ENCODE data around the gene TXNDC11.

The TXNDC11 gene

GRCh38 chr16:11738742-11739544 is 3.7 kb downstream of the TXNDC11 start:
- H3K4me1 ChIP-seq (ENCODE audit: control insufficient read depth in 5 of 5, insufficient read depth in 5 of 5, low read length in 5 of 5) = peaks cover 6 to 43% (median 38%) of the 10 kb centered on the region in 5 donors
- no peak overlapping the region for H3K4me3 ChIP-seq (ENCODE audit: low read depth in 1 of 5, low read length in 5 of 5)
- no peak overlapping the region for H3K27ac ChIP-seq (ENCODE audit: low read depth, low read length)
- H3K9me3 ChIP-seq (ENCODE audit: control insufficient read depth in 5 of 5, low read length in 5 of 5) = no peaks in the 10 kb centered on the region
- H3K9ac ChIP-seq (ENCODE audit: low read length in 5 of 5) = no peak overlapping the region
- no peaks in the 10 kb centered on the region for H3K27me3 ChIP-seq (ENCODE audit: control insufficient read depth in 5 of 5, insufficient read depth in 4 of 5, low read length in 5 of 5)
- H3K36me3 ChIP-seq (ENCODE audit: control insufficient read depth in 5 of 5, insufficient read depth in 5 of 5, low read length in 5 of 5) = peaks cover 17 to 33% (median 29%) of the 10 kb centered on the region in 5 donors

- no peak overlapping the region for H3K9ac ChIP-seq (ENCODE audit: low read length in 5 of 5)
- H3K27ac ChIP-seq (ENCODE audit: low read depth, low read length) = no peak overlapping the region
- H3K4me1 ChIP-seq (ENCODE audit: control insufficient read depth in 5 of 5, insufficient read depth in 5 of 5, low read length in 5 of 5) = peaks cover 4 to 34% (median 30%) of the 10 kb centered on the region in 5 donors
- H3K36me3 ChIP-seq (ENCODE audit: control insufficient read depth in 5 of 5, insufficient read depth in 5 of 5, low read length in 5 of 5) = peaks cover 23 to 42% (median 34%) of the 10 kb centered on the region in 5 donors
- no peak overlapping the region for H3K4me3 ChIP-seq (ENCODE audit: low read depth in 1 of 5, low read length in 5 of 5)
- no peaks in the 10 kb centered on the region for H3K9me3 ChIP-seq (ENCODE audit: control insufficient read depth in 5 of 5, low read length in 5 of 5)
- H3K27me3 ChIP-seq (ENCODE audit: control insufficient read depth in 5 of 5, insufficient read depth in 4 of 5, low read length in 5 of 5) = no peaks in the 10 kb centered on the region
These were observed 4.9 kb downstream of the TXNDC11 start for GRCh38 chr16:11737713-11738112.

DNA sequence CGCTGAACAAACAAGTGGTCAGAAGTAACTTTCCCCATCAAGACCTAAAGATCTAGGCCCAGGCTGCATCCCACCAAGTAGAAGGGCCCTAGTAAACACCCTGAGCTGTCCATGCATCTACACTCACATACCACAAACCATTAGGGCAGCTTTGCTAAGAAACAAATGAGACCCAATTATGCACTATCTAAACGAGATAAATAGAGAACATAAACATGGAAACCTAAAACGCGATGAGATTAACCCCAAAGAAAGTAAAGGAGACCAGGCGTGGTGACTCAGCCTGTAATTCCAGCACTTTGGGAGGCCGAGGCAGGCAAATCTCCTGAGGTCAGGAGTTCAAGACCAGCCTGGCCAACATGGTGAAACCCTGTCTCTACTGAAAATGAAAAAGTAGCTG is 5.8 kb downstream of the TXNDC11 start:
- Histone ChIP-seq H3K4me1 (ENCODE audit: control insufficient read depth in 5 of 5, insufficient read depth in 5 of 5, low read length in 5 of 5) (peaks cover 4 to 34% (median 28%) of the 10 kb centered on the region in 5 donors), H3K27ac (ENCODE audit: low read depth, low read length) (no peak overlapping the region), H3K4me3 (ENCODE audit: low read depth in 1 of 5, low read length in 5 of 5) (no peak overlapping the region), H3K27me3 (ENCODE audit: control insufficient read depth in 5 of 5, insufficient read depth in 4 of 5, low read length in 5 of 5) (no peaks in the 10 kb centered on the region), H3K36me3 (ENCODE audit: control insufficient read depth in 5 of 5, insufficient read depth in 5 of 5, low read length in 5 of 5) (peaks cover 31 to 50% (median 40%) of the 10 kb centered on the region in 5 donors), H3K9me3 (ENCODE audit: control insufficient read depth in 5 of 5, low read length in 5 of 5) (no peaks in the 10 kb centered on the region), H3K9ac (ENCODE audit: low read length in 5 of 5) (no peak overlapping the region)

DNA sequence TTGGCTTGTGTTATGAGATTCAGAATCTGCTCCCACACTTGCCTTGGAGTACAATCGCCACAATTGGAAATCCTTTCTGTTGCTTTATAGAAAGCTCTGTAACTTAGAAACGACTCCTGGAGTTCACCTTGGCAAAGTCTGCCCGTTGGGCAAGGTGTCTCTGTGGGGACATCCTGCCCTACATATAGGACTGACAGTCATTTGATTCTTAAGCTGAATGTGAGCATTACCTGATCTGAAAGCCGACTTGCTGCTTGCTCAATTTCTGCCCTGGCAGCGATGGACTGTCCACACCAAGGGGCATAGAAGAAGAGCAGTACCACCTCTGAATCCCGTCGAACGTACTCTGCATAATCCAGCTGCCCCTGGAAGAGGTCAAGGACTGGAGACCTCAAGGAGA is 6.9 kb downstream of the TXNDC11 start:
- Histone ChIP-seq H3K9ac (ENCODE audit: low read length in 5 of 5) (no peak overlapping the region), H3K4me1 (ENCODE audit: control insufficient read depth in 5 of 5, insufficient read depth in 5 of 5, low read length in 5 of 5) (peaks cover 4 to 27% (median 17%) of the 10 kb centered on the region in 5 donors), H3K27ac (ENCODE audit: low read depth, low read length) (no peak overlapping the region), H3K9me3 (ENCODE audit: control insufficient read depth in 5 of 5, low read length in 5 of 5) (no peaks in the 10 kb centered on the region), H3K36me3 (ENCODE audit: control insufficient read depth in 5 of 5, insufficient read depth in 5 of 5, low read length in 5 of 5) (peaks cover 43 to 60% (median 47%) of the 10 kb centered on the region in 5 donors), H3K27me3 (ENCODE audit: control insufficient read depth in 5 of 5, insufficient read depth in 4 of 5, low read length in 5 of 5) (no peaks in the 10 kb centered on the region), H3K4me3 (ENCODE audit: low read depth in 1 of 5, low read length in 5 of 5) (no peak overlapping the region)

- no peak overlapping the region for H3K4me3 ChIP-seq (ENCODE audit: low read depth in 1 of 5, low read length in 5 of 5)
- H3K36me3 ChIP-seq (ENCODE audit: control insufficient read depth in 5 of 5, insufficient read depth in 5 of 5, low read length in 5 of 5) = peaks cover 51 to 69% (median 53%) of the 10 kb centered on the region in 5 donors
- no peak overlapping the region for H3K9ac ChIP-seq (ENCODE audit: low read length in 5 of 5)
- H3K9me3 ChIP-seq (ENCODE audit: control insufficient read depth in 5 of 5, low read length in 5 of 5) = no peaks in the 10 kb centered on the region
- H3K4me1 ChIP-seq (ENCODE audit: control insufficient read depth in 5 of 5, insufficient read depth in 5 of 5, low read length in 5 of 5) = peaks cover 0 to 21% (median 9%) of the 10 kb centered on the region in 5 donors
- H3K27me3 ChIP-seq (ENCODE audit: control insufficient read depth in 5 of 5, insufficient read depth in 4 of 5, low read length in 5 of 5) = no peaks in the 10 kb centered on the region
- no peak overlapping the region for H3K27ac ChIP-seq (ENCODE audit: low read depth, low read length)
These were observed 8.0 kb downstream of the TXNDC11 start for GRCh38 chr16:11734653-11735043.

- Histone ChIP-seq H3K4me1 (ENCODE audit: control insufficient read depth in 5 of 5, insufficient read depth in 5 of 5, low read length in 5 of 5) (peaks cover 0 to 21% (median 7%) of the 10 kb centered on the region in 5 donors), H3K36me3 (ENCODE audit: control insufficient read depth in 5 of 5, insufficient read depth in 5 of 5, low read length in 5 of 5) (peaks cover 51 to 74% (median 54%) of the 10 kb centered on the region in 5 donors), H3K4me3 (ENCODE audit: low read depth in 1 of 5, low read length in 5 of 5) (no peak overlapping the region), H3K27me3 (ENCODE audit: control insufficient read depth in 5 of 5, insufficient read depth in 4 of 5, low read length in 5 of 5) (no peaks in the 10 kb centered on the region), H3K9ac (ENCODE audit: low read length in 5 of 5) (no peak overlapping the region), H3K9me3 (ENCODE audit: control insufficient read depth in 5 of 5, low read length in 5 of 5) (no peaks in the 10 kb centered on the region), H3K27ac (ENCODE audit: low read depth, low read length) (no peak overlapping the region)
These were observed 8.5 kb downstream of the TXNDC11 start for GRCh38 chr16:11734025-11734652.

GRCh38 chr16:11731222-11731621 is 11.4 kb downstream of the TXNDC11 start:
- Histone ChIP-seq H3K36me3 (ENCODE audit: control insufficient read depth in 5 of 5, insufficient read depth in 5 of 5, low read length in 5 of 5) (peaks cover 46 to 72% (median 55%) of the 10 kb centered on the region in 5 donors), H3K27me3 (ENCODE audit: control insufficient read depth in 5 of 5, insufficient read depth in 4 of 5, low read length in 5 of 5) (no peaks in the 10 kb centered on the region), H3K9ac (ENCODE audit: low read length in 5 of 5) (no peak overlapping the region), H3K4me1 (ENCODE audit: control insufficient read depth in 5 of 5, insufficient read depth in 5 of 5, low read length in 5 of 5) (peaks cover 0 to 20% (median 11%) of the 10 kb centered on the region in 5 donors), H3K4me3 (ENCODE audit: low read depth in 1 of 5, low read length in 5 of 5) (no peak overlapping the region), H3K9me3 (ENCODE audit: control insufficient read depth in 5 of 5, low read length in 5 of 5) (no peaks in the 10 kb centered on the region), H3K27ac (ENCODE audit: low read depth, low read length) (no peak overlapping the region)

DNA sequence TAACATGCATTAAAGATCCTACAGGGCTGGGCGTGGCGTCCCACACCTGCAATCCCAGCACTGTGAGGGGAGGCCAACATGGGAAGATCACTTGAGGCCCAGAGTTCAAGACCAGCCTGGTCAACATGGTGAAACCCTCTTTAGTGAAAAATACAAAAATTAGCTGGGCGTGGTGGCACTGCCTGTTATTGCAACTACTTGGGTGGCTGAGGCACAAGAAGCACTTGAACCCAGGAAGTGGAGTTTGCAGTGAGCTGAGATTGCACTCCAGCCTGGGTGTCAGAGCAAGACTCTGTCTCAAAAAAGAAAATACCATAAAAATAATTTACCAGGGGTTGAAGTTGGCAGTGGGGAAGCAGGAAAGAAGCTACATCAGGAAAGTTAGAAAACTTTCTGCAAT is 12.9 kb downstream of the TXNDC11 start:
- no peak overlapping the region for H3K27ac ChIP-seq (ENCODE audit: low read depth, low read length)
- H3K36me3 ChIP-seq (ENCODE audit: control insufficient read depth in 5 of 5, insufficient read depth in 5 of 5, low read length in 5 of 5) = peaks cover 43 to 70% (median 48%) of the 10 kb centered on the region in 5 donors

DNA sequence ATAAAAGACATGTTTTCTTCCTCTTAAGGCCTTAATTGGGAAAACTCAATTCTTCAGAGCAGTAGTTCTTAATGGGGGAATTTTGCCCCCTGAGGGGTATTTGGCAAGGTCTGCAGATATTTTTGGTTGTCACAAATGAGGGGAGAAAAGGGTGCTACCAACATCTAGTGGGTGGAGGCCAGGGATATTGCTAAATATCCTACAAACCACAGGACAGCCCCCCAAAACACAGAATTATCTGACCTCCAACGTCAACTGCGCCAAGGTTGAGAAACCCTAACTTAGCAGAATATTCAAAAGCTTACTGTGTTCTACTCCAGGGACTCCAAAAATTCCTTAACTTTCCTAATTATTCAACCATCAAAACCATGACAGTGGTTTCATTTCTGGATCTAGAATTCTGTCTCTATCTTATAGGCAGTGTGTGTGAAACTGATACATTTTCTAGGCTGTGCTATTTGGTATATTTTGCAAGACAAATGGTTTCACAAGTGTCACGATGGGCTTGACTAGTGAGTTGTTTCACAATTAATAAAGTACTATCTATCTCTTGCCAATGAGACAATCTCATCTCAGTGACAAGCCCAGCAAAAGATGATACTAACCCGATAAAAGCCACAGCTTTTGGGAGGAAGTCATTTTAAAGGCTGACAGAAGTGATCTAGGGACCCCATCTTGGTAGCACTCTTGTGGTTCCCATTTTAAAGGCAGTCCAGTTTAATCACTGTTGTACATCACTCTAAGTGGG is 14.7 kb downstream of the TXNDC11 start:
- Histone ChIP-seq H3K4me1 (ENCODE audit: control insufficient read depth in 5 of 5, insufficient read depth in 5 of 5, low read length in 5 of 5) (peaks cover 0 to 10% (median 7%) of the 10 kb centered on the region in 5 donors), H3K27ac (ENCODE audit: low read depth, low read length) (peak overlapping the region; percentile 74), H3K4me3 (ENCODE audit: low read depth in 1 of 5, low read length in 5 of 5) (no peak overlapping the region), H3K27me3 (ENCODE audit: control insufficient read depth in 5 of 5, insufficient read depth in 4 of 5, low read length in 5 of 5) (no peaks in the 10 kb centered on the region), H3K9me3 (ENCODE audit: control insufficient read depth in 5 of 5, low read length in 5 of 5) (no peaks in the 10 kb centered on the region), H3K9ac (ENCODE audit: low read length in 5 of 5) (peak overlapping the region in 1 of 5 donors; percentile 39), H3K36me3 (ENCODE audit: control insufficient read depth in 5 of 5, insufficient read depth in 5 of 5, low read length in 5 of 5) (peaks cover 35 to 64% (median 37%) of the 10 kb centered on the region in 5 donors)

More for the DNA sequence above, 12.9 kb downstream of the TXNDC11 start:
- Histone ChIP-seq H3K9ac (ENCODE audit: low read length in 5 of 5) (no peak overlapping the region), H3K27me3 (ENCODE audit: control insufficient read depth in 5 of 5, insufficient read depth in 4 of 5, low read length in 5 of 5) (no peaks in the 10 kb centered on the region), H3K9me3 (ENCODE audit: control insufficient read depth in 5 of 5, low read length in 5 of 5) (no peaks in the 10 kb centered on the region), H3K4me3 (ENCODE audit: low read depth in 1 of 5, low read length in 5 of 5) (no peak overlapping the region), H3K4me1 (ENCODE audit: control insufficient read depth in 5 of 5, insufficient read depth in 5 of 5, low read length in 5 of 5) (peaks cover 0 to 18% (median 11%) of the 10 kb centered on the region in 5 donors)
